ENCODE results near the gene METTL16. TPM values are rescaled to one million over a fixed set of nuclear protein-coding genes. Genes with fewer than 3 reads are reported as not detected.

The METTL16 gene
- polyA plus RNA-seq, 12 donors, result 10.8 to 74.4 (median 23.7) TPM

- DNase-seq, result no peak
These were observed 130.6 kb downstream of the METTL16 start for GRCh38 chr17:2380950-2381649.

DNA sequence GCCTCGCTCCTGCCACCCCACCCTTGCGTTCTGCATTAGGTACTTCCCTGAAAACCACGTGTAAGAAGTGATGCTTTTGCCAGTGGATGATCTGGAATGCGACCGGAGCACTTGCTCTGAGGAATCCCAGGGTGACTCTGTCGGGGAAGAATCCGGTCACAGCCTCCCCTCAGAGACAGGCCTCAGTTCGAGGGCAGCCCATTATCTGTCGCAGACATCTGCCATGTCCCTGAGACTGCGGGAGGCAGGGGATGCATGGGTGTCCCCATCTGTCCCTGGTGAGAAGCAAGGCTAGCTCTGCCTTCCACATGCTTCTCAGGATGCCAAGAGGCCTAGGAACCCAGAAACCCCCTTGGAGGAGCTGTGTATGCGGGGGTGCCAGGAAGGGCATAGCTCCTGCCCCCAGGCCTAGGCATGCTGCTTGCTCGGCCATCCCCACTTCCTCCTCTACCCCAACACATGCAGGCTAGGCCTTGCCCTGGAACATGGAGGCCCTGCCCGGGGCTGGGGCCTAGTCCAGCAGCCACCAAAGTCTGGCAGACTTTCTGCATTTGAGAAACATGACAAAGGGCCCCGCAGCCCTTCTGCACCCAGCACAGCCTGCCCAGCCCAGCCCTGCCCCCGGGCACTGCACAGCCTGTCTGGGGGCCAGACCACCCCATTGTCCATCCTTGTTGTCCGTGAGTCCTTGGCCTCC lies 131.3 kb downstream of the METTL16 start:
- DNase-seq, result no peak

DNA sequence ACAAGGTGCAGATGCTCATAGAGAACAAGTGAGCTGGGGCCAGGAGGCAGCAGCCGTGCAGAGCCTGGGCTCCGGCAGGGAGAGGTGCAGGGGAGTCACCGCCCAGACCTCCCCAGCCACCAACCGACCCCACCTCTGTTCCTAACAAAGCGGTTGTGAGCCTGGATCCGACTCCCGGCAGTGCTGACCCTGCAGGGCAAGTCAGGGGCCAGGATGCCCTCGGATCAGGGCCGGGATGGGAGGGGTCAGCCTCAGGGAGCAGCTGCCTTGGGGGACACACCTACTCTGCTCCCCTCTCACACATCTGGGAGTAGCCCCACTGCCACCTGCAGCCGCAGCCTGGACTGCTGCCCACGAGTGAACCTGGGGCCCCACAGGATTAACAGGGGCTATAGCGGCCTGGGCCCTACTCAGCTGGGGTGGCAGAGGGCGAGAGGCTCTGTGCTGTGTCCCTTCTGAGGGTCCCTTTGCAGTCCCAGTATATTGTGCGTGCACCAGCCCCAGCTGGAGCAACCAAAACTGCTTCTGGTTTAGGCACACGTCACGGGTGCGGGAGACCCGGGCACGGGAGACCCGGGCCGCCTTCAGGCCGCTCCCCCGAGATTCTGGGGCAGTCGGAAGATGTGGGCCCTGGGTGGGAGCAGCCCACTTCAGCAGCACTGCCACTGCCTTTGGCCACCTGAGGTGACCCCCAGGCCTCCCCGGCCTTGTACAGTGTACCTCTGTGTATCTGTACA lies 132.0 kb downstream of the METTL16 start:
- no peak for DNase-seq

GRCh38 chr17:2378905-2379304 lies 132.8 kb downstream of the METTL16 start:
- DNase-seq, result no peak

DNA sequence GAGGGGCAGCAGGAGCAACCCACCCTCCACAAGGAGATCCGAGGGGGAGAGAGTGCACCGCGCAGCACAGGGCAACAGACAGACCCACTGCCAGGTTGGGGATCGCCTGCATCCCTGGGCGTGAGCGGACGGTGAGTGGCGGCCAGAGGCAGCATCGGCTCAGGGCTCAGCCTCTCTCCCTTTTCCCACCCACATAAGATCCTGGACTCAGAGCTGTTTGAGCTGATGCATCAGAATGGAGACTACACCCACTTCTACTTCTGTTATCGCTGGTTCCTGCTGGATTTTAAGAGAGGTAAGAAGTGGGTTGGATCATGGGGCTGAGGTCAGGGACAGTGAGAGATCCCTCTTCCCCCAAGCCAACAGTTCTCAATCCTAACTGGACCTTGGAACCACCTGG lies 134.0 kb downstream of the METTL16 start:
- no peak for DNase-seq

DNA sequence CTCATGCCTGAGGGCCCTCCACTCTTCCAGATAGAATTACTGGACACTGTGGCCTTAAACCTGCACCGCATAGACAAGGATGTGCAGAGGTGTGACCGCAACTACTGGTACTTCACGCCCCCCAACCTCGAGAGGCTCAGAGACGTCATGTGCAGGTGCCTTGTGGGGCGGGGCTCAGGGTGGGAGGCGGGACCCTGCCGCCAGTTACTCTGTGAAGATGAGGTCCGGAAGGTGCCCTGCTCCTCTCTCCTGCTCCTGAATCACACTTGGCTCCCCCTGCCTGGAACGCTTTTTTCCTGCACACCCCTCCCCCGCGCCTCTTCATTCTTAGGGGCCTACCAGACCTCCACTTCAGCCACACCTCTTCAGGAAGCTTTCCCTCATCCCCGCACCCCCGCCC lies 135.6 kb downstream of the METTL16 start:
- DNase-seq, result no peak

DNA sequence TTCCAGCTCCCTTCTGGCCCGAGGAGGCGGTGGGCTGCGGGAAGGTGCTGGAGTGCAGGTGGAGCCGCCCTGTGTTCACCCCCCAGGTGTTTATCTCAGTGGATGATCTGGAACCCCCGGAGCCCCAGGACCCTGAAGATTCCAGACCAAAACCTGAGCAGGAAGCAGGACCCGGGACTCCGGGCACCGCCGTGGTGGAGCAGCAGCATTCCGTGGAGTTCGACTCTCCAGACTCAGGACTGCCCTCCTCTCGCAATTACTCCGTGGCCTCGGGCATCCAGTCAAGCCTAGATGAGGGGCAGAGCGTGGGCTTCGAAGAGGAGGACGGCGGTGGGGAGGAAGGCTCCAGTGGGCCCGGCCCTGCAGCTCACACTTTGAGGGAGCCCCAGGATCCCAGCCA lies 136.3 kb downstream of the METTL16 start:
- DNase-seq, result no peak

DNA sequence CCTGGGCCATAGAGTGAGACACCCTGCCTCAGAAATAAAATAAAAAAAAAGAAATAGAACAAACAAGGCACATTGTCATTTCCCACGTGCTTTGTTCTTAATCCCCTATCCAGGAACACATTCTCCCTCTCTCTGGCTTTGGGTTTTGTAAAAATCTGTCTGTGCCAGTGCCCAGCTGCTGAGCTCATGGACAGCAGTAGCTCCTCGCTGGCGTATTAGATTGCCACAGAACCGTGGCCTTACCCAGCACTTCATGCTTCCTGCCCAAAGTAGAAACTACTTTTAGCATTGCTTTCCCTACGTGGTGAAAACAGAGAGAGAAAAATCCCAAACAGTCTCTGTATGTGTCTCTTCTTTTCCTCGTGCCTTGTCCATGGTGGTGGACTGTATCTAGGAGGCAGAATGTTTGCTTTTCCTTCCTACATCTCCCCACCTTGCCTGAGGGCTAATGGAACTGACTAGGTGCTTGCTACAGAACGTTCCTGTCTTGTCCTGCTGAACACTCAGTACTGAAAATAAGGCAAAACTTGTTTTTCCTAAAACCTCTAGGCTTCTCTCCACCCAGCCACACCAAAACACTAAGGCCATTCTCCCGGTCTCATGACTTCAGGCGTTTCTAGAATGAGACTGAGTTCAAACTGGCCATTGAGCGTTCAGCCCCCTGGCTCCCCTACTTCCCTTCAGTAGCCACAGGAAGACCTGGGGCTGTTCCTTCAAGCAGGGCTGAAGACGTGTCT lies 137.0 kb downstream of the METTL16 start:
- DNase-seq, result no peak

DNA sequence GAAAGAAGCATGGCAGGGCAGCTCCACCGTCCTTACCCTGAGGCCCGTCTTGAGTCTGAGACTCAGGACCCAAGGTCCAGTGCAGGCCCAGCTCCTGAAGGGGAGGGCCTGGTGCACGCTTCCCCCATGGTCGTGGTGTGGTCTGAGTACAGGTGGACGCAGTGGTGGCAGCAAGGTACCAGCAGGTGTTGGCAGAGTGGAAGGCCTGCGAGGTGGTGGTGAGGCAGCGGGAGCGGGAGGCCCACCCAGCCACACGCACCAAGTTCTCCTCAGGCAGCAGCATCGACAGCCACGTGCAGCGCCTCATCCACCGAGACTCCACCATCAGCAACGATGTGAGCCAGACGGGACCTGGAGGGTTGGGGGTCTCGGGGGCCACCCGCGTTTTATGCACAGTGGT lies 138.5 kb downstream of the METTL16 start:
- DNase-seq, result no peak

DNA sequence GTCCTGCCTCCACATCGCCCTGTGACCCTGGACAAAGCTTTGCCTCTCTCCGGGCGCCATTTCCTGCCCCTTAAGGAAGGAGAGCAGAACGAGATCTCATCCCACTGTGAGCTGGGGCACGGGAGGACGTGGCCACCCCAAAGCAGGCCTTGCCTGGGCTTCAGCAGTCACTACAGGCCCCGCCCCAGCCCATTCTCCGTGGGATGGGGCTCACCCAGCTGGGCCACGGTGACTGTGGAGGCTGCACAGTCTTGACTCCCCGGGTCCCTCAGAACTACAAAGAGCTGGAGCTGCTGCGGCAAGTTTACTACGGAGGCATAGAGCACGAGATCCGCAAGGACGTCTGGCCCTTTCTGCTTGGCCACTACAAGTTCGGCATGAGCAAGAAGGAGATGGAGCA lies 139.0 kb downstream of the METTL16 start:
- no peak for DNase-seq

- no peak for DNase-seq
These were observed 139.5 kb downstream of the METTL16 start for GRCh38 chr17:2372180-2372579.

DNA sequence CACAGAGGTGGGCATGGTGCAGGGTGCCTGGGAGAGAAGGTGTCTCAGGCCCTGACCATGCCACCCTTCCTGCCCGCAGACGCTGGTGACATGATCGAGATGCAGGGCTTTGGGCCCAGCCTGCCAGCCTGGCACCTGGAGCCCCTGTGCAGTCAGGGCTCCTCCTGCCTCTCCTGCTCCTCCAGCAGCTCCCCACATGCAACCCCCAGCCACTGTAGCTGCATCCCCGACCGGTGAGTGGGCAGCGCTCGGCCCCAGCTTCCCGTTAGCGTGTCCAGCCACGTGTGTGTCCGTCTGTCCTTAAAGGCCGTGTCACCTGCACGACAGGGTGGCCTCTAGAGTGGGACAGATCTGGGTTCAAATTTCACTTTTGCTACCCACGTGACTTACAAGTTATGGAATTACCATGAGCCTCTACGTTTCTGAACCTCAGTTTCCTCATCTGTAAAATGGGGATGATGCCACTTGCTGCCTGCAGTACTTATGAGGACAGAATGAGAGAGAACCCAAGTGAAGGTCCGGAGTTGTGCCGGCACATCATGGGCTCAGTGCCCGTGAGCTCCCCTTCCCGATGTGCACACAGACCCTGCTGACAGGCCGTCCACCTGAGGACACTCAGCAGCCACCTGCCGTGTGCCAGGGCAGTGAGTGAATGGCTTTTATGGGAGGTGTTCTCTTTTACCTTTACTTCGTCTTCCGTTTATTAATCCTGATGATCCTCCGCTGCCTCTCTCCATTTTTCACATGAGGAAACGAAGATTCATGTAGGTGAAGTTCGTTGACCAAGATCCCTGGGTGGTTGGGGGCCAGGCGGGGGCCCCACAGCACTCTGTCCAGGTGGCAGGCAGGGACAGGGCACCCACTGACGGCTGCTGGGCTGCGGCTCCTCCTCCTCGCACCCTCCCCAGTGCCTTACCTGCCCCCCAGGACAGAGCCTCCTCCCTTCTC lies 140.2 kb downstream of the METTL16 start:
- DNase-seq, result no peak

DNA sequence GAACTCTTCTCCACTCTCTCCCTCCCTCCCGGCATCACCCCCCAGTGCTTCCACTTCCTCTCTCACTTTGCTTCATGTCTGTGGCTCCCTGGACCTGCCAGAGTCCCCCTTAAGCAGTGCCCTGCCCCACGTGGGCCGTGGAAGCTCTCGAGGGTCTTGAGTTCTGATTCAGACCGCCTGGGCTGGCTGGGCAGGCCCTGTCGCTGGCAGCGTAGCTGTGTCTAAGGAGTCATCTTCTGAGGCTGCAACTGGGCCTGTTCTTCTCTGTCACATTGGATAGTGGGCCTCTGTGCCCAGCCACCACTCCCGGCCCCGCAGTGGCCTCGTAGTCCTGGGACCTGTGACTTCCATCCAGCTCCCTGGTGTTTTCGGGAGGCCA lies 141.5 kb downstream of the METTL16 start:
- no peak for DNase-seq

- DNase-seq, result no peak
These were observed 142.0 kb downstream of the METTL16 start for GRCh38 chr17:2369551-2370210.

DNA sequence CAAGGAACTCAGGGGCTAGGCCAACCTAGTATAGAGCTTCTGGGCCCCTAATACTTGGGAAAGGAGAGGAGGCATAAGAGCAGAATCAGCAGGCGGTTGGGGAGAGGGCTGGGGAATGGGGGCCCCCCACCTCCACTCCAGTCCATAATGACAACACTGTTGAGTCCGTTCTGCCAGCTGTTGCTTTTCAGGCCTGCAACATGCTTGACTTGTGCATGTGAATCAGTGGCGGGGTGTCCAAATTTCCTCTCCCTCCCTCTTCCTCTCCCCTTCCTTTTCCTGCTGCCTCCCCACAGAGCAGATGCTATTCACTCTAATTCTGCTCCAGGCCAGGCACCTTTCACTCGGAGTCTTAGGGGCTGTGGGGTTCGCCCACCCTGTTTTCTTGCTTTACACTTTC lies 142.6 kb downstream of the METTL16 start:
- DNase-seq, result no peak

- no peak for DNase-seq
These were observed 143.3 kb downstream of the METTL16 start for GRCh38 chr17:2368359-2368758.

- DNase-seq, result no peak
These were observed 144.8 kb downstream of the METTL16 start for GRCh38 chr17:2366747-2367494.
